ENCODE measurements around the gene MRPS9. TPM values are rescaled to one million over a fixed set of nuclear protein-coding genes. Genes with fewer than 3 reads are reported as not detected.
A peak's percentile ranks its signal among the peaks of the same experiment; 100 is the strongest.

Gene MRPS9
- total RNA-seq, 1 donor from 2014 or later, result 26.5 TPM

DNA sequence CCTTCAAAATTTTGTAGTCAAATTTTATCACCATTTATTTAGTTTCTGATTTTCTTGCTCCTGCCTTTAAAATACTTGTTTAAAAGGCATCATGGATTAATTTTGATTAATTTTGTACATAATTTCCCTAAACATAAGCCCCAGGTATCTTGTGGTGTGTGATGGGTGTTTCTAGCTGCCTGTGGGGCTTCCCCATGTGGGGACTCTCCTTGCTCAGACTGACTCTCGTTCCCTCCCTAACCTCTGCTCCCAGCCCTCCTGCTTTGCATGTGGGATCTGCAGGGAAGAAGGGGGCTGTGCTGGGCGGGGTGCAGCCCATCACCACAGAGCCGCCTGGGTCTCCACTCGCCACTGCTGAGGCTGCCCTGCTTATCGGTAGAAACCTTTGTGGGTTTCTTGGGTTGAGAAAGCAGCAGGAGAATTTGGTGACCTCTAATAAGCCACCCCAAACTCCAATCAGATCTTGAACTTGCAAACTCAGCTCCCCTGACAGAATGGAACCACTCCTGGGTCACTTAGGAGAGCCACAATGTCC, 72.5 kb downstream of the MRPS9 start:
- intact Hi-C loops (cut with micrococcal nuclease), result no loop called here
- Mint-ChIP-seq H3K4me1 (no peaks in the 10 kb centered on the region), H3K4me3 (no peak overlapping the region), H3K27me3 (no peaks in the 10 kb centered on the region), H3K27ac (no peak overlapping the region), H3K9me3 (no peaks in the 10 kb centered on the region), H3K36me3 (ENCODE audit: low read depth) (no peaks in the 10 kb centered on the region)
- ATAC-seq (ENCODE audit: low read depth), result no peak
- no peak for DNase-seq
- CTCF ChIA-PET, result interaction anchor here (9.7 kb wide), 1 partner anchor 125 kb away, joined by 258 read pairs; the partner anchor contains the start of gene GPR45
- TF ChIP-seq, protein P1, sequence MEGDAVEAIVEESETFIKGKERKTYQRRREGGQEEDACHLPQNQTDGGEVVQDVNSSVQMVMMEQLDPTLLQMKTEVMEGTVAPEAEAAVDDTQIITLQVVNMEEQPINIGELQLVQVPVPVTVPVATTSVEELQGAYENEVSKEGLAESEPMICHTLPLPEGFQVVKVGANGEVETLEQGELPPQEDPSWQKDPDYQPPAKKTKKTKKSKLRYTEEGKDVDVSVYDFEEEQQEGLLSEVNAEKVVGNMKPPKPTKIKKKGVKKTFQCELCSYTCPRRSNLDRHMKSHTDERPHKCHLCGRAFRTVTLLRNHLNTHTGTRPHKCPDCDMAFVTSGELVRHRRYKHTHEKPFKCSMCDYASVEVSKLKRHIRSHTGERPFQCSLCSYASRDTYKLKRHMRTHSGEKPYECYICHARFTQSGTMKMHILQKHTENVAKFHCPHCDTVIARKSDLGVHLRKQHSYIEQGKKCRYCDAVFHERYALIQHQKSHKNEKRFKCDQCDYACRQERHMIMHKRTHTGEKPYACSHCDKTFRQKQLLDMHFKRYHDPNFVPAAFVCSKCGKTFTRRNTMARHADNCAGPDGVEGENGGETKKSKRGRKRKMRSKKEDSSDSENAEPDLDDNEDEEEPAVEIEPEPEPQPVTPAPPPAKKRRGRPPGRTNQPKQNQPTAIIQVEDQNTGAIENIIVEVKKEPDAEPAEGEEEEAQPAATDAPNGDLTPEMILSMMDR (IDR thresholded peaks at IDR 0.05), result no peak
- POLR2A ChIA-PET, result no interaction called here

DNA sequence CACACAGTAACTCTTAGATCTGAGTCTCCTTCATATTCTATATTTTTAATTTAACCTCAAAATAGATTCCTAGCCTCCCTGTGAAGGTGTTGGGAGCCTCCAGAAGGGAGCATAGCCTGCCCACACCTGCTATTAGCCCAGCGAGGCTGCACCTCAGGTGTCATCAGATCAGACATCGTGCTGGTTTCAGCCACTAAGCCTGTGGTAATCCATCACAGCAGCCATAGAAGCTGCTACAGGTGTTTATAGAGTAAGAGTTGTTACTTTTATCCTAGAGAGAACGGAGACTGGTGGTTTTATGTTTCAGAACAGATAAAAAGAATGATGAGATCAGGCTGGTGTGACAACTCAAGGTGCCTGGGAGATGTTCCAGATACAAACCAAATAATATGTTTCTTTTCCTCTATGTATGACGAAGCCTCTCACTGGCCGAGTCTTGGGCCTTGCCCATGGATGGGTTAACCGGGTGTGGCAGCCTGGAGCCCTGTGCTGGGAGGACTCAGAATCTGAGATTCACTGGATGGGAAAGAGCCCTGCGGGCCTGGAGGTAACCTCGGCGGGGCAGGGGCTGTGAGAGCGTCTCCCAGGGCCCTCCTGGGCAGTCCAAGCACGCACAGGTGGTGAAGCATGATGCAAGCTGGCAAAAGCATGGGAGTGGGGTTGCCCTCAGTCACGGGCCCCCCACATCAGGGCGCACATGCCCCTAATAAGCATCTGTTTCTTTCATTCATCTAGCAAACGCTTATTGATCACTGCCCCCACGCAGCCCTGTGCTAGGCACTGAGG, 73.7 kb downstream of the MRPS9 start:
- DNase-seq (no peak), ATAC-seq (ENCODE audit: low read depth) (no peak)
- ChIA-PET CTCF (interaction anchor here (9.7 kb wide), 1 partner anchor 124 kb away, joined by 258 read pairs; the partner anchor contains the start of gene GPR45), POLR2A (no interaction called here)
- TF ChIP-seq, protein P1 (IDR thresholded peaks at IDR 0.05), result no peak
- Mint-ChIP-seq H3K27ac (no peak overlapping the region), H3K36me3 (ENCODE audit: low read depth) (no peaks in the 10 kb centered on the region), H3K4me3 (no peak overlapping the region), H3K9me3 (no peaks in the 10 kb centered on the region), H3K4me1 (no peaks in the 10 kb centered on the region), H3K27me3 (no peaks in the 10 kb centered on the region)
- intact Hi-C loops (cut with micrococcal nuclease), result no loop called here

DNA sequence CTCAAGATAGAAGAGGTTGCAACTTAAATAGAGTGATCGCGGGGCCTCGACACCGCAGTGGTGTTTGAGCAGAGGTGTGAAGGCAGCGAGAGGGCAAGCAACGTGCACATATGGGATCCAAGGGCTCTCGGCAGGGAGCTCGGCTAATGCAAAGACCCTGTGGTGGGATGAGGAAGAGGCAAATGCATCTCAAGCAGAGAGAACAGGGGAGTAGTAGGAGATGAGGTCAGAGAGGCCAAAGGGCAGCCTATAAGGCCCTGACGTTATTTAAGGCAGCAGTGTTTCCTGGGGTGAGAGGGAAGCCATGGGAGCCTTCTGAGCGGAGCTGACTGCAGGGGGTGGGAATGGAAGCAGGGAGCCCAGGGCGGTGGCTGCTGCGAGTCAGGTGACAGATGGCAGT, 74.5 kb downstream of the MRPS9 start:
- no peaks in the 10 kb centered on the region for H3K4me1 Mint-ChIP-seq
- ChIA-PET POLR2A (no interaction called here), CTCF (interaction anchor here (3.0 to 9.7 kb wide), 2 partner anchors 32 to 123 kb away, joined by 12 to 258 read pairs; partner anchors contain the start of gene GPR45)
- H3K27ac Mint-ChIP-seq, result no peak overlapping the region
- no peak overlapping the region for H3K4me3 Mint-ChIP-seq
- ATAC-seq (ENCODE audit: low read depth), result no peak
- H3K27me3 Mint-ChIP-seq, result no peaks in the 10 kb centered on the region
- no peaks in the 10 kb centered on the region for H3K36me3 Mint-ChIP-seq (ENCODE audit: low read depth)
- intact Hi-C loops (cut with micrococcal nuclease), result no loop called here
- no peak for DNase-seq
- TF ChIP-seq, protein P1 (IDR thresholded peaks at IDR 0.05), result no peak
- H3K9me3 Mint-ChIP-seq, result no peaks in the 10 kb centered on the region

DNA sequence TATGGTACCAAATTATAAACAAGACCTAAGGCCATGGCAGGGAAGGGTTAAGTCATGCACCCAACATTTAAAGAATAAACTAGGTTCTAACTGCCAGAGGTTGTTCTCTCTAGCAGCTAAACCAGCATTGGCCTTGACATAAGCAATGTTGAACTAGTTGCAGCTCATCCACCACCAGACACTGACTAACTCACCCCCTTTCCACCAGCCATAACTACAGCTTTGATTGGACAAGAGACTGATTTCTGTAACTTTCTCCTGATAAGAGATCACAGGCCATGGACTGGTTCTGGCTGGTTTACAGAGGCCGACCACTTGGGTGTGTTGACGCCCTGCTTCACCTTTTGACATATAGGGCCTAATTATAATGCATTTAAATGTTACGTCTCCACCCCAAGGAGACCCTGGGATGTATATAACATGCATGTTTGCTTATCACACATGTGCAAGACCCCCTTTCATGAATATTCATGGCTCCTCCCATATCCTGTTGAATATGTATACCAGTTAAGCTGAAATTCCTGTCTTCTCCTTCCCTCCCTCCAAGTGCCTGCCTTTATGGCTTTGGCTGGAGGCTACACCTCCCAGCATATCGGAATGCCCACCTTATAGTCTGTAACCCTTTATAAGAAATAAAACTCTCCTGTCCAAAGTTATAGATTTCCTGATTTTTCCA, 75.9 kb downstream of the MRPS9 start:
- Mint-ChIP-seq H3K36me3 (ENCODE audit: low read depth) (no peaks in the 10 kb centered on the region), H3K9me3 (no peaks in the 10 kb centered on the region), H3K27me3 (no peaks in the 10 kb centered on the region), H3K27ac (no peak overlapping the region), H3K4me1 (no peaks in the 10 kb centered on the region), H3K4me3 (no peak overlapping the region)
- TF ChIP-seq, protein P1 (IDR thresholded peaks at IDR 0.05), result no peak
- ATAC-seq (ENCODE audit: low read depth), result no peak
- CTCF ChIA-PET, result interaction anchor here (1.2 to 9.7 kb wide), 5 partner anchors 30 to 181 kb away, joined by 3 to 258 read pairs (median 12); partner anchors contain the start of gene GPR45
- intact Hi-C loops (cut with micrococcal nuclease), result loop anchor here (1.0 kb wide), 2 partner anchors 122 to 182 kb away; no protein-coding TSS in a partner anchor
- DNase-seq, result no peak
- POLR2A ChIA-PET, result no interaction called here

DNA sequence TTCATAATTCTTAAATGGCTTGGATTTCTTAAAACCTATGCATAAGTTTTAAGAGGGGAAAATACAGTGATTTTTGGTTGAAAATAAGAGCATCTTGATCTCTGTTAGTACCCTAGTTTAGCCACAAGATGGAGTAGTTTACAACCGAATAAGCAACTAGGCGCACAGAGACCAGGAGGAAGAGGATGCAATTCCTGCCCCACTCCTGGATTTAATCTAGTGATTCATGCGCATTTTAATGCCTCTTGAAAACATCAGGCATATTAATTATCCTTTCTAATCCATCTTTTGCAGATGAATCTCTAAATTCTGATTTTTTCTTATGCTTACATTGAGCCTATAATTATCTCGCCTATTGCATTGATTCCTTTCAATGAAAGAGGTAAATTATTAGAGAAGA, 76.7 kb downstream of the MRPS9 start:
- no peak for ATAC-seq (ENCODE audit: low read depth)
- POLR2A ChIA-PET, result no interaction called here

More for the DNA sequence above, 76.7 kb downstream of the MRPS9 start:
- no peaks in the 10 kb centered on the region for H3K27me3 Mint-ChIP-seq
- H3K9me3 Mint-ChIP-seq, result no peaks in the 10 kb centered on the region
- TF ChIP-seq, protein P1 (IDR thresholded peaks at IDR 0.05), result peak; percentile 64
- no peak for DNase-seq
- H3K4me3 Mint-ChIP-seq, result no peak overlapping the region
- intact Hi-C loops (cut with micrococcal nuclease), result loop anchor here (1.0 kb wide), 2 partner anchors 121 to 181 kb away; no protein-coding TSS in a partner anchor
- CTCF ChIA-PET, result interaction anchor here (0.5 to 9.7 kb wide), 13 partner anchors 11 to 856 kb away, joined by 3 to 258 read pairs (median 4); partner anchors contain the start of gene GPR45
- H3K27ac Mint-ChIP-seq, result no peak overlapping the region
- H3K36me3 Mint-ChIP-seq (ENCODE audit: low read depth), result no peaks in the 10 kb centered on the region
- no peaks in the 10 kb centered on the region for H3K4me1 Mint-ChIP-seq
